WI38 (cell line): ENCODE measurements around the gene RERE.
"Not testable (repeated sequence)": the region's sequence is repeated elsewhere in the genome, so short reads cannot be mapped to it uniquely, and the experiment has no call there.

ENCODE experiments used
- H3K4me3 ChIP-seq: 2 replicates; pipeline ENCODE4 v1.5.1; 2011; ENCODE audit warnings: low read depth, mild to moderate bottlenecking, control low read depth, low read length
- TF ChIP-seq, protein P1 (sequence below): IDR thresholded peaks from 2 replicates; pipeline ENCODE4 v1.5.1; 2012; ENCODE audit warnings: low read depth, mild to moderate bottlenecking, control low read depth, low read length

The RERE gene

DNA sequence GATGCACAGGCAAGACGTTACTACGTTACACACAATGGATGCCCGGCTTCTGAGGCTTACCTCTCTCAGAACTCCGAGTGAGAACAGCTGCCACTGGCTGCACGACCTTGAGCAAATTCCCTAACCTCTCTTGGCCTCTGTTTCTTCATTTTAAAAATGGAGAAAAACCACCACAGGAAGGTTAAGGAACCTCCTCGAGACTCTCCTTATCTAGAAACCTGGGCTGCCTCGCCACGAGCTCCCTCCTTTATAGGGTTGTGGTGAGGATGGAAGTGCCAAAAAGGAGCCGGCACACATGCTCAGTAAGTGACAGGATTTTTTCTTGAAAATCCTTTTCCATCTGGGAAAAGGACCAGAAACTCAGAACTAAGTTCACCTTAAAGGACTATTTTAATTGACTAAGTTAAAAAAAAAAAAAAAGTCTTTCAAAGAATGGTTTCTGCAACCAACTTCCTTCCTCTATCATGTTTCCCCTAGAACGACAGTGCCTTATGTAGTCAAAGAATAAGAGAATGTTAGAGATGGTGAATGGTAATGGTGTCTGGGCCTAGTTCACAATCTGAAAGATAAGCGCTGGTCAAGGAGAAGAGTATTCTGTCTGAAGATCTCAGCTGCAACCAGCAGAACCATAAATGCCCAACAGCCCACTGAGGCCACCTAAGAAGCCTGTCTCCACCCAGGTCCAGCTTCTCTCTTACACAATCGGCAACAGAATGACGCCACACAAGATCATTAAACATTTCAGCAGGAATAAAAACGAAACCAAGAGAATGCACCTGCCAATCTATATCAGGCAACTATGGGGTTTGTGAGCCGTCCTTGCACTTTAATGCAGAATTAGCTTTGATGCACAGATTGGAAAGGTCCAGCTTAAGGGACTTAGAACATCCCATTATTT is 434.6 kb downstream of the RERE start:
- TF ChIP-seq, protein P1, sequence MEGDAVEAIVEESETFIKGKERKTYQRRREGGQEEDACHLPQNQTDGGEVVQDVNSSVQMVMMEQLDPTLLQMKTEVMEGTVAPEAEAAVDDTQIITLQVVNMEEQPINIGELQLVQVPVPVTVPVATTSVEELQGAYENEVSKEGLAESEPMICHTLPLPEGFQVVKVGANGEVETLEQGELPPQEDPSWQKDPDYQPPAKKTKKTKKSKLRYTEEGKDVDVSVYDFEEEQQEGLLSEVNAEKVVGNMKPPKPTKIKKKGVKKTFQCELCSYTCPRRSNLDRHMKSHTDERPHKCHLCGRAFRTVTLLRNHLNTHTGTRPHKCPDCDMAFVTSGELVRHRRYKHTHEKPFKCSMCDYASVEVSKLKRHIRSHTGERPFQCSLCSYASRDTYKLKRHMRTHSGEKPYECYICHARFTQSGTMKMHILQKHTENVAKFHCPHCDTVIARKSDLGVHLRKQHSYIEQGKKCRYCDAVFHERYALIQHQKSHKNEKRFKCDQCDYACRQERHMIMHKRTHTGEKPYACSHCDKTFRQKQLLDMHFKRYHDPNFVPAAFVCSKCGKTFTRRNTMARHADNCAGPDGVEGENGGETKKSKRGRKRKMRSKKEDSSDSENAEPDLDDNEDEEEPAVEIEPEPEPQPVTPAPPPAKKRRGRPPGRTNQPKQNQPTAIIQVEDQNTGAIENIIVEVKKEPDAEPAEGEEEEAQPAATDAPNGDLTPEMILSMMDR, result no peak
- H3K4me3 ChIP-seq, result no peak overlapping the region

DNA sequence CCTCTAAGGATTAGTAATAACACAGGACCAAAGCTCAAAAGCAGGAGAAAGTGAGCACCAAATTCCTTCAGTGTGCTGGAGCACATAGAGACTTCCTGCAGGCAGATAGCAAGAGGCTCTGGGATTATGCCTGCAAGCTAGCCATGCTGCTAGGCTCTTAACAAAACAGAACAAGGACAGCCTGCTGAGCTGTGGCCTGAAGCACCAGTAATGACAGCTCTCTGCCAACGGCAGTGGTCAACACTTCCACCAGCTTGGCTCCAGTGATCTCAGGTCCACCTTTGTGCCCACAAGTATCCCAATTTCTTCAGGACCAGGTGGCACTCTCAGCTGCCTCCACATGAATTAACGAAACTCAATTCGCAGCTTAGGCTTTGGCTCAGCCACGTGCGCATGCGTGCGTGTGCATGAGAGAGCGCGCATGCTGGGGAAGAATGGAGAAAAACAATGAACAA is 435.4 kb downstream of the RERE start:
- H3K4me3 ChIP-seq, result no peak overlapping the region

DNA sequence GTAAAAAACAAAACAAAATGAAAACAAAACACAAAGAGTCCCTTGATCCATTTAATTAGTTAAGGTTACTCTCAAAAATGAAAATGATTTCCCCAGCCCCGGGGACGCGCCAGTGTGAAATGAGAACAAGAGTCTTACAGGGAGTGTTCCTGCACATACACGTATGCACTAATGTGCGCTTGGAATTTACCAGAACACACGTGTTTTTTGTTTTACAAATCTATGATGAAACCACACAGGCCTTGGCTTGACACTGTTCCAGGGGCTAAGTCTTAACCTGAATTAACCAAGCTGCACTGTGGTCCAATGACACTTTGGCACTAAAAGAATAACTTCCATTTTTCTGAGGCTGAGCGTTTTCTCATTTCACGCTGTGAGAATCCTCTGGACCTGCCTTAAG is 435.8 kb downstream of the RERE start:
- no peak overlapping the region for H3K4me3 ChIP-seq
- TF ChIP-seq, protein P1, result no peak

More for the DNA sequence above, 435.4 kb downstream of the RERE start:
- TF ChIP-seq, protein P1, result no peak

DNA sequence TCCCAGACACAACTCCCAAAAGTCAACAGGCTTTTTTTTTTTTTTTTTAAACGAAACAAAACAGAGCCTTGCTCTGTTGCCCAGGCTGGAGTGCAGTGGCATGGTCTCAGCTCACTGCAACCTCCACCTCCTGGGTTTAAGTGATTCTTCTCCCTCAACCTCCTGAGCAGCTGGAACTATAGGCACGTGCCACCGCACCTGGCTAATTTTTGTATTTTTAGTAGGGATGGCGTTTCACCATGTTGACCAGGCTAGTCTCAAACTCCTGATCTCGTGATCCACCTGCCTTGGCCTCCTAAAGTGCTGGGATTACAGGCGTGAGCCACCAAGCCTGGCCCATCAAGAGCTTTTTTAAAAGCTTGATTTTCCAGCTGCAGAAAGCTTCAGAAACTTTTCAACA is 437.1 kb downstream of the RERE start:
- not testable (repeated sequence) for H3K4me3 ChIP-seq

DNA sequence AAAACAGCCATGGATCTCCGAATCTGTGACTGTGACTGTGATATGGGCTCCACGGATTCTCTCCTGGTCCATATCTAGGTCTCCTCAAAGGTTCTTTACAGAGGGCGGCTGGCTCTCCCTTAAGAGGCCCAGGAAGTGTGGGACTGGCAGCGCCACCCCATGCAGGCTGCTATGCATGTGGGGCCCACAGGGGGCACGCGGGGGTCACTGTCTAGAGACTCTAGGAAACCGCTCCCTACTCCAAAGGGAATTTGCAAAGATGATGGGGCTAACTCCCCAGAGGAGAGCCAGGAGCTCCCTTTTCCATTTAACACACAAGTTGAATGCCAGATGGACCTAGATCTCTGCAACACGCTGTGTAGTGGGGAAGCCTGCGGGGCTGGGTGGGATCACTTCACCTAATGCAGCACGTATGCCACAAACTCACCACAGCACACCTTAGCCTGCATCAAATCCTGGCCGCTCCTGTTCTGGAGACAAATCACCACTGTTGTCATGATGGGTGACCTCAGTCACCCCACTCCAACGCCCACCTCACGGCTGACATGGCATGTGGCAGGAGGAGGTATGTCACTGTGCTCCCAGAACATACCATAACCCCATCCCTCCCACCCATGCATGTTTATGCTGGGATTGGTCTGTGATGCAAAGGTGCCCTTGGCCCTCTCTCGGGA is 437.8 kb downstream of the RERE start:
- no peak overlapping the region for H3K4me3 ChIP-seq
- TF ChIP-seq, protein P1, result no peak

DNA sequence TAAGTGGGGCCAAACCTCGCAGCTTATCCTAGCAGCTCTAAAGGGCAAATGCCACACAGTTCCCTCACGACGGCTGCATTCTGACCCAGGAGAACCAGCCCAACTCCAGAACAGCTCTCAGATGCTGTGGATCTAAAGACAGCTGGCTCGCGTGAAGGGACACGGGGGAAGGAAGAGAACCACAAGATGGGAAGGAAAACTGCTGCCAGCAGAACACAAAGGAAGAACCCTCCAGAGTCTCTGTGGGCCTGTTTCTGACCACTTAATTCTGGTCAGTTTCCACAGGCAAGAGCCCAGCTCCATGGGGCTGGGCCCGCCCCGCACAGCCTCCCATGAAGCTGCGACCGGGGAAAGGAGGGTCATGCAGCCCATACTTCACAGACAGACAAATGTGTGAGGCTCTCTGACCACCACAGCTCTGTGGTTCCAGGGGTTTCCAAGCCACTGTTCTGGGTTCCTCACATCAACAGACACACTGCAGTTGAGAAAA is 438.4 kb downstream of the RERE start:
- TF ChIP-seq, protein P1, result no peak
- H3K4me3 ChIP-seq, result no peak overlapping the region

DNA sequence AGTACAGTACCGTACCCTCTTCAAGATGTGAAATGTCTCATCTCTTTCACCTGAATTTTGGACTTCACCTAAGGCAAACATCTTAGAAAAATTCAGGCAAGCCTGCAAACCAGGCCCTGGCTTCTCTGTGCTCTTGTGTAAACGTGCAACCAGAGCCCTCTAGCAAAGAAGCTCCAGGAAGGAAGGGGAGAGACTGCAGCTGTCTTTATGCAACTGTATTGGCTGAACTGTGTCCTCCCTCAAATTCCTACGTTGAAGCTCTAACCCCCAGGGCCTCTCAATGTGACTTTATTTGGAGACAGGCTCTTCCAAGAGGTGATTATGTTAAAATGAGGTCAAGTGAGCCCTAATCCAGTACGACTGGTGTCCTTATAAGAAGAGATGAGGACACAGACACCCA is 439.3 kb downstream of the RERE start:
- TF ChIP-seq, protein P1, result no peak
- no peak overlapping the region for H3K4me3 ChIP-seq
